LHCN-M2 (cell line): ENCODE measurements around the gene SLC16A7. TPM values are rescaled to one million over a fixed set of nuclear protein-coding genes. Genes with fewer than 3 reads are reported as not detected.
"Not testable (repeated sequence)": the region's sequence is repeated elsewhere in the genome, so short reads cannot be mapped to it uniquely, and the experiment has no call there.

Experiments used
- DNase-seq: peaks from one replicate; pipeline ENCODE4 v3.0.0-alpha.2; 2012; ENCODE audit warnings: low read depth
- polyA plus RNA-seq: library from polyadenylated mRNA; unstranded; fragments of >200 nt; gene quantifications from one replicate; pipeline ENCODE4 v1.2.1, GENCODE V29; 2012; ENCODE audit warnings: missing spikeins
- total RNA-seq: library from RNA; depleted of rRNA; stranded (reverse); fragments of >200 nt; gene quantifications from 2 replicates; pipeline ENCODE4 v1.2.3, GENCODE V29; 2014; rRNA removed

The SLC16A7 gene, protein sequence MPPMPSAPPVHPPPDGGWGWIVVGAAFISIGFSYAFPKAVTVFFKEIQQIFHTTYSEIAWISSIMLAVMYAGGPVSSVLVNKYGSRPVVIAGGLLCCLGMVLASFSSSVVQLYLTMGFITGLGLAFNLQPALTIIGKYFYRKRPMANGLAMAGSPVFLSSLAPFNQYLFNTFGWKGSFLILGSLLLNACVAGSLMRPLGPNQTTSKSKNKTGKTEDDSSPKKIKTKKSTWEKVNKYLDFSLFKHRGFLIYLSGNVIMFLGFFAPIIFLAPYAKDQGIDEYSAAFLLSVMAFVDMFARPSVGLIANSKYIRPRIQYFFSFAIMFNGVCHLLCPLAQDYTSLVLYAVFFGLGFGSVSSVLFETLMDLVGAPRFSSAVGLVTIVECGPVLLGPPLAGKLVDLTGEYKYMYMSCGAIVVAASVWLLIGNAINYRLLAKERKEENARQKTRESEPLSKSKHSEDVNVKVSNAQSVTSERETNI
- total RNA-seq, result 10.6 and 15.9 TPM in 2 replicates
- polyA plus RNA-seq, result 3.3 TPM

GRCh38 chr12:59595883-59596540 is at the start of gene SLC16A7:
TSS of gene SLC16A7 (plus strand) at chr12:59596029. CDS start at chr12:59704802, 108,773 bp downstream.
- peak; percentile 80 for DNase-seq

DNA sequence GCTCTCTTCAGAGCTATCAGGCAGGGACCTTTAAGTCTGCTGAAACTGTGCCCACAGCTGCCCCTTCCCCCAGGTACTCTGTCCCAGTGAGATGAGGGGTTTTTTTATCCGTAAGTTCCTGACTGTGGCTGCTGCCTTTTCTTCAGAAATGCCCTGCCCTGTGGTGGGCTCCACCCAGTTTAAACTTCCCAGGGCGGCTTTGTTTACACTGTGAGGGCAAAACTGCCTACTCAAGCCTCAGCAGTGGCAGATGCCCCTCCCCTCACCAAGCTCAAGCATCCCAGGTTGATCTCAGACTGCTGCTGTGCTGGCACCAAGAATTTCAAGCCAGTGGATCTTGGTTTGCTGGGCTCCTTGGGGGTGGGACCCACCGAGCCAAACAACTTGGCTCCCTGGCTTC is 46.9 kb upstream of the SLC16A7 start:
- no peak for DNase-seq

- no peak for DNase-seq
These were observed 36.1 kb upstream of the SLC16A7 start for GRCh38 chr12:59559696-59560095.

GRCh38 chr12:59570145-59570544 is 25.7 kb upstream of the SLC16A7 start:
- DNase-seq, result peak; percentile 8

DNA sequence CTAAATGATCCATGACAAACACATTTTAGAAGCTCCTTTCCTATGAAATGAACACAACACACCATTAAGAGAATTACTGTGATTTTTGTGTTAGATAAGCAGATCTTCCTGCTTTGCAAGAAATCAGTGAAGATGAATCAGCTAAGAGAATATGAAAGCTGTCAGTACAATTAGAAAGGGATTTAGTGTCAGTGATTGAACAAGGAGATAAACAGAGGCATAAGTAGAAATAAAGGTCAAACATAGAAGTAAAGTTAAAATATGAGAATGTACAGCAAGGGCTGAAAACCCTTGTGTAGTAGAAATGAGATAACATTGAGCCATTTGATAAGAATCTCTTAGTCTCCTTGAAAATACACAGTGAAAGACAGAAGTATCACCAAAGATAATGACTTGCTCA is 21.4 kb upstream of the SLC16A7 start:
- no peak for DNase-seq

- DNase-seq, result no peak
These were observed 20.0 kb upstream of the SLC16A7 start for GRCh38 chr12:59575826-59576225.

- no peak for DNase-seq
These were observed 17.6 kb upstream of the SLC16A7 start for GRCh38 chr12:59578254-59578653.

DNA sequence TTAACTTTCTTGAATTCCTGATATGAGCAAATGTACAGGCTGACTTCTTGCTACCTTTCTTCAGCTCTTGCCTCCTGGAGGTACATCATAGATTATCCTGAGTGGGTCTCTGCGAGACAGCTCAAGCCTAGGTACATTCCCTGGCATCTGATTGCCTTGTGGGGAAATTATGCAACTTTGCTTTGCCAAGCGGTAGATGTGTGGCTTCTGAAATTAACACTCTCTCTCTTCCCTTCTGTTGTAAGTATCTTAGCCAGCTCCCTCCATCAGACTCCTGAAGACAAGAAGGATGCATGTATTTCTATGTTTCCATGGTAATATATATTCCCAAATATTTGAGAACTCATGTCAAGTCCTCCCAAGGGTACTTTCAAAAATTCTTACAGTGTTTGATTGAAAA is 16.2 kb upstream of the SLC16A7 start:
- DNase-seq, result no peak

DNA sequence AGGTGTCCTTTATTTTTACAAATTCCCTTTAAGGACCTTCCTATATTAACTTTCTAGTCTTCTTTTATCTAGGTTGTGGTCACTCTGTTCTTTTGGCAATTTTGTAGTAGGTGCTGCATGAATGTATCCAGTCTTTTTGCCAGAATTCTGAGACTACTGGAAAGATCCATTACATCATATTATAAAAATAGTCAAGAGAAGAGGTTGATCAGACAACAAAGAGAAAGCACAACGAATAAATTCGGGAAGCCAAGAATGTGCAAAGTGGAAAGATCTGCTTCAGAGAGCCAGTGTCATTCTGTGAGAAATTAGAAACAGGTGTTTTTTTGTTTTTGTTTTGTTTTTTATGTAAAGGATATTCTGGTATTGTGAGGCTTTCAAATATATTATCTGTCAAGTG is 15.8 kb upstream of the SLC16A7 start:
- no peak for DNase-seq

DNA sequence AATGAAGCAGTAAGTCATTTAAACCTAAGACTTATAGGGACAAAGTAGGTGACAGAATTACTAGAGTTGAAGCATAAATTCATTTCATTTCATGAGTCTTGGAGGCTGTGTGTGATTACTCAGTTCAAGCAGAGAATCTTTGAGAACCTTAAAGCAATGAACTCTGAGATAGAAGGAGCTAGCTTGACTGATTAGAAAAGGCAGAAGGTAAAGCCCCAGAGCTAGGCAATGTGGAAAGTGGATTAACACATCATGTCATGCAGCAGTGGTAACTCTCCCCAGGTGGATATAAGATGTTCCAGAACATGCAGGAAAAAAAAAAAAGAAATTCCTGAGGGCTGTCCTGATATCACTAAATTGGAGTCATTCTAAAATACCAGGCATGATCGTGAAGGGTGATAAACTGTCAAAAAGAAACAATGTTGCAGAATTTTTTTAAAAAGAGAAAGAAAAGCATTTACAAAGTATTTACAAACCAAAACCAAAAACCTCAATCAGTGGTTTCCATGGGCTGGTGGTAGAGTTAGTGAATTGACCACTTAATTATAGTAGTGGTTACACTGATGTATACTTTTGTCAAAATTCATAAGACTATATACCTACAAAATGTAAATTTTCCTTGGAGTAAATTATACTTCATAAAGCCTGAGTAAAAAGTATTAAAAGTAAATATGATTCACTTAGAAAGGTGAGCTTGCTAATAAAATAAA is 12.7 kb upstream of the SLC16A7 start:
- DNase-seq, result no peak

GRCh38 chr12:59587710-59588109 is 8.1 kb upstream of the SLC16A7 start:
- no peak for DNase-seq

DNA sequence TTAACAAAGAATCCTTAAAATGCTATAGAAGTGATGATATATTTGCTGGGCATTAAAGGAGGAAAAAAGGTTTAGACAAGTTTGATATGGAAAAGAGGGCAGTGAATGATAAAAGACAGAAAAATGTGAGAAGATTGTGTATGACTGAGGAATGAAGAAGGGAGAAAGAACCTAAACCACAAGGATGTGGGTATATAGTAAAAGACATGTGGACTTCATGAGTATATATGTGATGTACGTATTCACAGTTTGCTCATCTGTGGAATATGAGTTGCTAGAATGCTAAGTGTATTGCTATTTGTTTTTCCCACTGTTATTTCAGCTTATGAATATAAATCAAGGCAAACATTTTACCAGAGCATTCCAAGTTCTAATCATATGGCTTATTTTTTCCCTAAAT is 2.1 kb upstream of the SLC16A7 start:
- DNase-seq, result no peak

DNA sequence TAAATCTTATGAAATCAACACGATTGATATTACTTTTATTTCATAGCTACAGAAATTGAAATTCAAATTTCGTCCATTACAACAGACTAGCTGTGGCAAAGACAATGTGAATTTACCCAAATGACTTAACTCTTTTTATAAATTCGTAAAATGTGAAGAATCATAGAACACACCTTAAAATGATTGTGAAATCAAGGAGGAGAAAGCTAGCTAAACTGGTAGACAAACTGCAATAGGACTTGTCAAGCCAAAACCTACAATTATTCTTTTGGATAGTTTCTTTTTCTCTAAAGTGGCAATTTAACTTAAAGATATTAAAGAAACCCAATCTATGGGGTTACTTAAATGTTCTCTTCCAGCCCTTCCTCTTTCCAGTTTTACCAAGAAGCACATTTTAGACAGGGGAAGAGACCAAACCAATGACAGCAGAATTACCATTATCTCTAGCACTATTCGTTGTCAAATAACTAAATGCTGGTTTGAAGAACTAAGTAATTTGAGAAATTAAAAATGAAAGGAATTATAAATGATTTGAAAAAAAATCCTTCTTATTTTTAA is 807 bp upstream of the SLC16A7 start:
- DNase-seq, result no peak

- DNase-seq, result no peak
These were observed 305 bp upstream of the SLC16A7 start for GRCh38 chr12:59595565-59595882.

- peak; percentile 90 for DNase-seq
These were observed 1.6 kb downstream of the SLC16A7 start for GRCh38 chr12:59597385-59597781.

GRCh38 chr12:59600171-59600570 is 4.3 kb downstream of the SLC16A7 start:
- DNase-seq, result peak; percentile 53

- no peak for DNase-seq
These were observed 7.9 kb downstream of the SLC16A7 start for GRCh38 chr12:59603754-59604153.

GRCh38 chr12:59612823-59613434 is 17.1 kb downstream of the SLC16A7 start:
- DNase-seq, result not testable (repeated sequence)

DNA sequence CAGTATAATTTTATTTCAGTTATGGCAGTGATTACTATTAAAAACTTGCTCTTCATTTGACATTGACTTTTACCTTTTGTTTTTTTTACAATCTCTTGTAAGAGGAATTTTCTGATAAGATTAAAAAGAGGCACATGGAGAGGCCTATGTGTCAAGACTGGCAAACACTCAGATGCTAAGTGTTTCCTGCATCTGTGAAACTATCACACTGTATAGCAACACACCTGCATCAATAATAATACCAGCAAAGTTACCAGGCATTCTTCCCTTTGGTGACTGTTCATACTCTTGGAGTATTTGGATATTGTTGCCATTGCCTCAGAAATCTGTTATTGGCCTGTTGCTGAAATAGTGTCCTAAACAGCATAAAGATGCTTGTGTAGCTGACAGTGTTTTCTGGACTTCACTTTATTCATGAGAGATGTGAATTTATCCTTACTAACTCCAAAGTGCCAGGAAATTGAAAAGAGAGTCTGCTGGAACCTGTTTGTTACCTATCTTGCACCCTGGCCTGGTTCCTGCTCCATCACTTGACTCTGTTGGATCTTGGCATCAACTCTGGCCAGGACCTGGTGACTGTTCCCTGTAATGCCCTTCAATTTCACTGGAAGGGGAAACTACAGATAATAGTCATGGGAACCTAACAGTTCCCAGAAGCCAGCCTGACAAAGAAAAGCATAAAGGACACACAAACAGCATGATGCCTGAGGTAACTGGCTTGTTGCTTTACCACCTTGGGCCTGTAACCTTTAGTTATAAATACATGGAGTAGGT is 19.8 kb downstream of the SLC16A7 start:
- no peak for DNase-seq

DNA sequence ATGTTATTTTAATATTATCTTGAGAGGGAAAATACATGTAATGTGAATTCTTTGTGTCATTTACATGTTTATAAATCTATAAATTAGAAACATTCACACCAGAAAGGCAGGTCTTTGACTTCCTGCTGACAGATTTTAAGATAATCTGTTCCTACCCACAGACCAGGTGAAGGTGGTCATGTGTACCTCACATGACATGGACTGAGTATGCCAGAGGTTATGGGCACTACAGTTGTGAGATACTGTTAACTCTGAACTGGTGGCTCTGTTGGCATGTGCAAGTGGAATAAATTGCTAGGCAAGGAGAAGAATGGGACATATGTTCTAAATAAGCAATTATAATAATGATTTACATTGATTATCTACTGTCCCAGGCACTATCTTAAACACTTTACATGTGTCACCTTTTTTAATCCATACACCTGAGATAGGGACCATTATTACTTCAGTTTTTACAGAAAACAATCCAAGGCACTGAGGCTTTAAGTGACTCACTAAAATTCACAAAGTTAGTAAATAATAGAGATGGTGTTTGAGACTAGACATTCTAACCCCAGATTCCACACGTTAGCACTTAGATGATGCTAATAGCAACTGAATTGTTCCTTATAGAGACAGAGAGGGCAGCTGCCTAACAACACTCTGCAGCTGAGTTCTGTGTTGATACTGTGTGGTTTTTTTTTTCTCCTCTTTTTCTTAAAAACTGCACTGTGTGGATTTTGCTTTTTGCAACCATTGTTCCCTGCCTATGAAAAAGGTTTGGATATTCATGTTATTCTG is 23.8 kb downstream of the SLC16A7 start:
- DNase-seq, result no peak
